G401.6 (cell line): ENCODE measurements around the gene TTC22.

ENCODE experiments used
- FAIRE-seq: peaks from 2 replicates; lab custom pipeline; 2012; peaks lifted over from hg19 to GRCh38; lab: Jason Lieb, UNC

TTC22 gene

DNA sequence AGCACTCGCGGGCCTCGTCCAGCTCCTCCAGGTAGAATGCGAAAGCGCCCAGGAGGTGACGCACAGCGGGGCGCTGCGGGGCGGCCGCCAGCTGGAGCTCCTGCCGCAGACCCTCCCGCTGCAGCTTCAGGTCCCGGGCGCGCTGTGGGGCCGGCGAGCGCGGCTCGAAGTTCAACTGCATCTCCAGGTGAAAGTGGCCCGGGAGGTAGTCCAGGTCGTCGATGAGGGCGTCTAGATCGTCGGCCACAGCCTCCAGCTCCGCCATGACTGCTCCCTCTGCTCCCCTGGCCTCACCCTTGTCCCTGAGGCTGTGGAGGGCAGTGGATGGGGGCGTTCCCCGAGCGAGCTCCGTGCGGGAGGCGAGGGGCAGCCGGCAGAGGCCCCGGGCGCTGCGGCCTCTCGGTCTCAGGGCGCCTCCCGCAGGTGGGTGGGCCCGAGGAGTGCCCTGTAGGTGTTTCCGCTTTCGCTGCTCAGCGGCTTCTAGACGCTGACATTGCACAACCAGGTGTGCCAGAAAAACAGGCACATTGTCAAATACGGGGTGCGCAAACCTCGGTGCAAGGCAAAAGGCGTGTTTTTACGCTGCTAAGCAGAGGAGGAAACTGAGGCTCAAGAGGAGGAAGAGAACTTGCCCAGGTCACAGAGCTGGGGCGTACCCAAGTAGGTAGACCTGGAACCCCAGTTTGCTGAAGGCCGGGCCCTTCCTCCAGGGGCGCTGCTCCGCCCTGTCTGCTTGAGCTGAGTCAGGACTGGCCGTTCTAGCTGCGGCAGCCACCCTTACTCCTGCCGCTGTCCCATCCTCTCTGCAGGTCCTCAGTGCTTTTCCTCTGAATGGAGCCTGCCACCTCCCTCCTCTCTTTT is at the start of gene TTC22:
Gene TTC22 (minus strand): TSS at position 425 of the 861 bp plus-strand sequence. CDS start 160 bp downstream, at position 265.
- no peak for FAIRE-seq

DNA sequence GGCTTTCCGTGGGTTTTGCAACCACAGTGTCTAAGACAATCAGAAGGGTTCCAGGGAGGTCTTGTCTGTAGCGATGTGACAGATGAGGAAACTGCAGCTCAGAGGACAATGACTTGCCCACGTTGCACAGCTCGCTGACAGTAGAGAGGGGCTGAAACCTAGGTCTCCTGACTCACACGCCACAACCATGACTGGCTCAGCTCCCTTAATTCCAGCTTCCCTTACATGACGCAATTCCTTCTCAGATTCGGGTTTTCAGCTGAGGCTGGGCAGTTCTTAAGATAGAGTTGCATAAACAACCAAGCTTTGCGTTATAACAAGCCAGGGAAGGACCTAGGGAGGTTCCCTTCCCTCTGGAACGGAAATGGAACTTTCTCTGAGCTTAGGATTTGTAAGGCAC is 49.6 kb upstream of the TTC22 start:
- no peak for FAIRE-seq

DNA sequence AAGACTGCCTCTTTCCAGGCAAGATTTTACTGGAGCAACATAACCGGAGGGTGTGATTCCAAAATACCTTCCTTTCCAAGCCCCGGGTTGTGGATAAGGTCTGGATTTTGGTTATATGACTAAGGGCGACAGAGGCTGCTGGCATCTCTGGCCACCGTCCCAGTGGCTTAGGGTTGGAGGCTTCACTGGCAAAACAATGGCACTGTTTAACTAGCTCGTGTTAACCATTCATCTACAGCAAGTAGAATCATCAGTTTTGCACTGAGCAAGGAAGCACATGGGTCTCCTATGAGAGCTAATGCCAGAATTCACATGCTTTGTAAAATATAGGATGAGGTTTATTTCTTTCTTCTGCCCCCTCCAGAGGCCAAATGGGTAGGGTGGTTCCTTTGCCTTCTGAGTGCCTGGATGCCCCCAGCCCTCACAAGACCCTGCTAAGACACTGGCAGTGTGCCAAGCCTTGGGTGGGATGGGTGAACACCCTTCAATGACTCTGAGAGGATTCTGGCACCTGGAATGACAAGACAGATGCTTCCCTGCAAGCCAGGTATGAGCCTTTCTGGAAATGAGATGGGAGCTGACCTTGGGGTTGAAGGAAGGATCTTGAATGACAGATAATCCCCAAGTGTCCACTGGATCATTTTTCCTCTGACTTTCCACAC is 49.1 kb upstream of the TTC22 start:
- no peak for FAIRE-seq

DNA sequence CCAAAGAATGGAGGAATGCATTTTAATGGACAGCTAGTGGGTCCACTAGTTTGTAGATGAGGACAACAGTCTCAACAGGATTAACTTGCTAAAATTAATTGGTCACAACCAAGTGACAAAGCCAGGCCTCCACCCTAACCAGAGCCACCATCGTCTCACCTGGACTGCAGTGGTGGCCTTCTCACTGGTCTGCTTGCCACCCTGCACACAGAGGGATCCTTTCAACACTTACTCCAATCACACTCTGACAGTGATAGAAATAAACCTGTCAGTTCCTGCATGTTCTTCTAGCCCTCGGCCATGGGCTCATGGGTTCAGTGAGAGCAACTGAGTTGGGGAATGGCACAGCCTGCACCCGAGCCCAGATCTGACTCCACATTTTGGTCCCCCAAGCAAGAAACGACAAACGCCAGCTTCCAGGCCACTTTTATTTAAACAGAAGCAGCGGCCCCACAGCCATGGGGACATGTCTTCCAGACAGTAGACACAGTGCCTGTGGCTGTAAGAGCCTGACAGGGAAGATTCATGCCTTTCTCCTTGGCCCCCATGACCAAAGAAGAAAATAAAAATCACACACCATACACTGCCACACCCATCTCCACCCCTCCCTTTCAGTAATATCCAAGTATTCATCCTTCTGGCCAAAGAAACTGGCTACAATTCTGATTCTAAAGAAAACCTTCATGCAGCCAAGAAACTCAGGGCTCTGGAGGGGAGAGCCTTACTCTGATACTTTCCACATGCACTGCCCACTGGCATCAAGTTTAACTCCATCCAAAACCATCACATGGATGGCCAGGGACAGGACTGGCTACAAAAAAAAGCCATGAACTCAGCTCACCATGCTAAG is 48.3 kb upstream of the TTC22 start:
- FAIRE-seq, result no peak

DNA sequence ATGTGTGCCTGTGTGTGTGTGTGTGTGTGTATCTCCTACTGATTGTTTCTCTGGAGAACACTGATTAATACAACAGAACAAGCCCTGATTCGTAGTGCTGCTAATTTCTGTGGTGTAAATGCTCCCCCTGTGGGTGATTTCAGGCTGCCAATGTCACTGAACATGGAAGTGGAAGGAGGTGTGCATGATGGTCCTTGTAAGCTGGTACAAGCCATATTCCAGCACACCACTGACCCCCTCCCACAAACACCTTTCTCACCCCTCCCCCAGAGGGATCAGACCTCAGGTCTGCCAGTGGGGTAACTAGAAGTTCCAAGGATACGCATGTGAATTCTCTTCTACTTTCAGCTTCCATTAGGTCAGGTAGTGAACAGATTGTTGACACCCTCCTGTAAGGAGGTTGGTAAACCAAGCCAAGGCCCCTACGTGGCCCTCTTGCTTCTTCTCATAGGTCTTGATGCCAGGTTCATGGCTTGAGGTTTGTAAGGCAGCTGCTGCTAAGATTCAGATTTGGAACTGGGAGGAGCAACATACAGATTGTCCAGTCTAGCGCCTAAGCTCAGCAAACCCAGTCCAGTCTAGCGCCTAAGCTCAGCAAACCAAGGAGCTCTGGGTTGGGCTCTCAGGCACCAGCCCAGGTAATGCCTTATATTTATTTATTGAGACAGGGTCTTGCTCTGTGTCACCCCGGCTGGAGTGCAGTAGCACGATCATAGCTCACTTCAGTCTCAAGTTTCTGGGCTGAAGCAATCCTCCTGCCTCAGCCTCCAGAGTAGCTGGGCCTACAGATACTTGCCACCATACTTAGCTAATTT is 47.2 kb upstream of the TTC22 start:
- FAIRE-seq, result no peak

DNA sequence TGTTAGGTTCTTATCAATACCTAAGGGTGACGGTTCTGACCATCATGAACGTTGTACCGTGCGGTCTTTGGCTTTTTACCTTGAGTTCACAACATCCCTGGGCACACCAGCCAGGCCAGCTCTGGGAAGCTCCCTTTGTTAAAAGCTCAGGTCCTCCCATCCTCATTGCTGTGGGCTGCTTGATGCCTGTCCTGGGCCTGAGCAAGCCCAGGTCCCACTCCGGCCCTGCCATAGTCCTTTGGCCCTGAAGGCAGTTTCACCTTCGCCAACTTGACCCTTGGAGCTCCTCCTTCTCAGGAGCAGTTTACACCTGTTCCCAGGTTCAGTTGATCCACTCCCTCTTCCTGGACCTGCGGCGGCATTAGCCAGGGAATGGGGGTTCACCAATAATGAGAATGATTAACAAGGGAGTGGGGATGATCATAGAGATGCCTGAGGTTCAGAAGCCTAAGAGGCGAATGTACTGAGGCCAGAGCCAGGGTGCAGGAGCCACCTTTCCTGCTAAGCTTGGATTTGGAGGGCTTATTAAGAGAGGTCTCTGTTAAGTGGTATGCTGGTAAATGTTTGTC is 45.7 kb upstream of the TTC22 start:
- no peak for FAIRE-seq

DNA sequence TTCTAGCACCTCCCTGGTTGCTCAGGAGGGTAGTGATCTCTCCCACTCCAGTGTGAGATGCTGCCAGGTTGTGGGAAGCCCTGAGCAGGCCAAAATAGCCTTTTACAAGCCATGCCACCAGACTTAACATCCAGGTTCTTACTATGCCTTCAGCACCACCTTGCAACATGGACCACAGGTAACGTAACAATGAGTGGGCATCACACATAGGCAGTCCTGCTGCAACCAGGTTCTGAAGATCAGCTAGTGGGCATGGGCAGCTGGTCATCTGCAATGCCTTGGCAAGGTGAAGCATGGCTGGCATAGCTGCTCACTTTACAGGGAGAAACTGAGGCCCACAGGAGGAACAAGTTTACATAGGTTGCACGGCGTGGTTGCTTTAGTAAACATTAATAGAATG is 45.2 kb upstream of the TTC22 start:
- no peak for FAIRE-seq

DNA sequence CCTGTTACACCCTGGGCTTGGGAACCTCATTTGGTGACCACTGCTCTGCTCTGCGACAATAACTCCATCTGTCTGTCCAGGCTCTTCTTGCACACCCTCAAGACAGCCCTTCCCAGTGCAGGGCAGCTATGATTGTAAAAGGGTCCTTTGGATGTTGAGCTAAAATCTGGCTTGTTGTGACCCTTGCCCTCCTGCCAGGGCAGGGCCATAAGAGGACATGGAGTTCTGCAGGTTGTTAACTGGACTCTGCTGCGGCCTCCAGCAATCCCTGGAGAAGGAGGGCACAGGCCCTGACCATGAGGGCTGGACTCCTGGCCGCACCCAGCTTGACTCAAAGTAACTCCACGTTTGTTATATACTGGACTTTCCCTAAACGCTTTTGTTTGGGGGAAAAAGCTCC is 44.6 kb upstream of the TTC22 start:
- FAIRE-seq, result no peak

DNA sequence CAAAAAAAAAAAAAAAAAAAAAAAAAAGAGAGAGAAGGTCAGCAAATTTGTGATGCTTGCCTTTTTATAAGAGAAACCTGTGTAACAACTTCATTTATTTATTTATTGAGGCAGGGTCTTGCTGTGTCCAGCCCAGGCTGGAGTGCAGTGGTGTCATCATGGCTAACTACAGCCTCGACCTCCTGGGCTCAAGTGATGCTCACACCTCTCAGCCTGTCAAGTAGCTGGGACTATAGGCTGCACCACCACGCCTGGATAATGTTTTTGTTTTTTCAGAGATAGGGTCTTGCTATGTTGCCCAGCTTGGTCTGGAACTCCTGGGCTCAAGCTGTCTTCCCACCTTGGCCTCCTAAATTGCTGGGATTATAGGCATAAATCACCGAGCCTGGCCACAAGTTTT is 43.4 kb upstream of the TTC22 start:
- FAIRE-seq, result no peak

DNA sequence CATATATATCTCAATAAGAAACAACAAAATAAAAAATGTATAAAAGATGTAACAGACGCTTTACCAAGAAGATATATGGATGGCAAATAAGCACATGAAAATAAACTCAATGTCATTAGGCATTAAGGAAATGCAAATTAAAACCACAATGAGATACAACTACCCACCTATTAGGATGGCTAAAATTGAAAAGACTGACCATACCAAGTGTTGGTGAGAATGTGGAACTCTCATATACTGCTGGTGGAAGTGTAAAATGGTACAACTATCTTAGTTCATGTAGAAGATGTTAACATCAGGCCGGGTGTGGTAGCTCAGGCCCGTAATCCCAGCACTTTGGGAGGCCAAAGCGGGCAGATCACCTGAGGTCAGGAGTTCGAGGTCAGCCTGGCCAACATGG is 42.3 kb upstream of the TTC22 start:
- no peak for FAIRE-seq

DNA sequence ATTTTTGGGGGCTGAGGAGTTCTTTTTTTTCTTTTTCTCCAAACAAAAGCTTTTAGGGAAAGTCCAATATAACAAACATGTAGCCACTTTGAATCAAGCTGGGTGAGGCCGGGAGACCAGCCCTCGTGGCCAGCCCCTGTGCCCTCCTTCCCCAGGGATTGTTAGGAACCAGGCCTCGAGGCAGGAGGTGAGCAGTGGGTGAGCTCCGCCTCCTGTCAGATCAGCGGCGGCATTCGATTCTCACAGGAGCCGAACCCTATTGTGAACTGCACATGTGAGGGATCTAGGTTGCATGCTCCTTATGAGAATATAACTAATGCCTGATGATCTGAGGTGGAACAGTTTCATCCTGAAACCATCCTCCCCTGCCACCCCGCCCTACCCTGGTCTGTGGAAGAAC is 41.8 kb upstream of the TTC22 start:
- no peak for FAIRE-seq

DNA sequence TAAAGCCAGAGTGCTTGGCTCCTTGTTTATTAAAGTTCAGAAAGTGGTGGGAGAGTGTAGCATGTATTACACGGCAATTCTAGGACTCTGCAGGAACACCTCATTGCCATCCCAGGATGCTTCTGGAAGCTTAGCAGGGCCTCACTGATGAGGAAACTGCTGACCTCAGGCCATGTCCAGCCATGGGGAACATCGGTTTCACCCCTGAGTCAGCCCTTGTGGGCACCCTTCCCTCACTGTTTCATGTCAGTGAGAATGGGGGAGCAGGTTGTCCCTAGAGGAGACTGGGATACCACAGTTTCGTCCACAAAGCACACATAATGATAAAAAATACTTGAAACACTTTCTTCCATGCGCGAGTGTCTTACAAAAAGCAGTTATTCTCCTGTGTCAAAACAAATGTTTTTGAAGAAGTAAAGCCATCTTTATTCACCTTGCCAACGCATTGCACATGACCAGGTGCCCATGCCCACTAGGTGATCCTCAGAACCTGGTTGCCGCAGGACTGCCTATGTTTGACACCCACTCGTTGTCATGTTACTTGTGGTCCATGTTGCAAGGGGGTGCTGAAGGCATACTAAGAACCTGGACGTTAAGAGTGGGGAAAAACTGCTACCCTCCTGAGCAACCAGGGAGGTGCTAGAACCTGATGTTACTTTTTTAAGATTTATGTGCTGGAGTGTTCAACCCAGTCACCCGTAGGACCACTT is 41.2 kb upstream of the TTC22 start:
- no peak for FAIRE-seq

DNA sequence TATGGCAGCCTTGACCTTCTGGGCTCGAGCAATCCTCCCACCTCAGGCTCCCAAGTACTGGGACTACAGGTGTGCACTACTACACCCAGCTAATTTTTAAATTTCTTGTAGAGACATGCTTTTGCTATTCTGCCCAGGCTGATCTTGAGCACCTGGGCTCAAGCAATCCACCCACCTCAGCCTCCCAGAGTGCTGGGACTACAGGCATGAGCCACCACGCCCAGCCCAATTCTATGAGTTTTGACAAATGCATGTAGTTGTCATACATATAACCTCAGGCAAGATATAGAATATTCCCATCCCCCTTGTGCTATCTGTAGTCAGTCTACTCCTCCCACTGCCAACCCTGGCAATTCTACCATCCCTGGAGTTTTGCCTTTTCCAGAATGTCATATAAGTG is 38.7 kb upstream of the TTC22 start:
- FAIRE-seq, result no peak

DNA sequence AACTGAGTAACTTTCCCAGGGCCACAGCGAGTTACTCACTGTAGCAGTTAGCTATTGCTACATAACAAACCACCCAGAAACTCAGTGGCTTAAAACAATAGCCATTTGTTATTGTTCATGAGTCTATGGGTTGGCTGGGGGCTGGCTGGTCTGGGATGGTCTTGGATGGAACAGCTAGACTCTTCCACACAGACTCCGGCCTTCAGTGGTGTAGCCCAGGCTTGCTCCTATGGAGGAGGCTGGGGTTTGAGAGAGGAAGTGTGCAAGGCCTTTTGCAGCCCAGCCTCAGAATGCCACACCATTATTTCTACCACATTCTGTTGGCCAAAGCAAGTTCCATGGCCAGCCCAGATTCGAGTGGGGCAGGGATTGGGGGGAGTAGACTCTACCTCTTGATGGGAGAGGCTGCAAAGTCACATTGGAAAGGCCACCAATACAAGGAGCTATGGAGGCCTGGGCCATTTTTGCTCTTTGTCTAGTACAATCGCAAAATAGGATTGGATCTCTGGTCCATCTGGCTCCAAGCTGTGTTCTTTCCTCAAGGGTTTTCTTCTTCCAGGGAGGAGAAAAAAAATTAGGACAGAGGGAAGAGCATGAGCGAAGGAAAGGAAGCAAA is 37.5 kb upstream of the TTC22 start:
- no peak for FAIRE-seq

DNA sequence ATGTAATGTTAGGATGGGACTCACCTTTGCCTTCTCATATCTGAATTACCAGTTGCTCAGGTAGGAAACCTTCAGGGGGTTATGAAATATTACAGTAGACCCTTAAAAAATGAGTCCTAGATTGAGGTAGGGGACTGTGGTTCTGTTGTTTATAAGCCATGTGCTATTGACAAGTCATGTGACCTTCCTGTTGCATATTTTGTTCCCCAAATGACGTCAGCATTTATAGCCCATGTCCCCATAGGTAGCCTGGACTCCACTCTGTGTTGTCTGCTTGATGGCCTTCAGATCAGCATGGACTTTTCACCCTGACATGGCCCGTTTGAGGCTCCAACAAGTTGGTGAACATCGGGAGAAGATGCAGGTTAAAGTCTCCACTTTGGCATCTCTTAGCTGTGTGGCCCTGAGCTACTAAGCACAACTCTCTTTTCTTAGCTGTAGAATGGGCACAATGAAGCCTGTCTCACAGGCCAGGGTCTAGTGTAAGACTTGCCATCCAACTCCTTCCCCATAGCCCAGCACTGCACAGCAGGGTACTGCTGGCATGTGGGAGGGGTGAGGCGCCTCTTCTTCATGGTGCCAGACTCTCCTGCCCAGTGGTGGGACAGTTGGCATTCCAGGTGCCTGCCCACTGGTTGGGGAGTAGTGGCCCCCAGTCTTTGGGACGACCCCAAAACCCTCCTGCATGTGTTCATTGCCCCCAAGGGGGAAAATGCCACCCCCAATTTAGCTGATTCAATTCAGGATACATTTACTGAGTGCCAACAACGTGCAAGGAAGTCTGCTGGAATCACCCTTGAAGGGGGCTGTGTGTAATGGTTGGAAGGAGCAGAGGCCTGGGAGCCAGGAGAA is 36.1 kb upstream of the TTC22 start:
- no peak for FAIRE-seq

DNA sequence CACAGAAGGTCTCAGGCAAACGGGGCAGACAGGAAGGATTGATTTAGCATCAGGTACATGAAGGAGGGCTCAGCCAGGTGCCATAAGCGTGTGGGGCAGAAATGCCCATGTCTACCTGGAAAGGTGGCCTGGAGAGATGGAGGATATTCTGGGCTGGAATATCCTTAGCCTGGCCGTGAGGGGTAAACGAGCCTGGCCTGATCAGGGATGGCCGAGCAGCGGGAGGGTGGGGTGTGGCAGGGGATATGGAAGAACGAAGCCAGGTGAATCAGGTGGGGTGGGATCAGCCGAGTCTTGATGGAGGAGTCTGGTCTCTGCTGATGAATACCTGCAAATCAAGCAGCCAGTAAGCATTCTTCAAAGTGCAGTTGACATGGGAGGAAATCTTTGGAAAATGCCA is 35.5 kb upstream of the TTC22 start:
- no peak for FAIRE-seq

DNA sequence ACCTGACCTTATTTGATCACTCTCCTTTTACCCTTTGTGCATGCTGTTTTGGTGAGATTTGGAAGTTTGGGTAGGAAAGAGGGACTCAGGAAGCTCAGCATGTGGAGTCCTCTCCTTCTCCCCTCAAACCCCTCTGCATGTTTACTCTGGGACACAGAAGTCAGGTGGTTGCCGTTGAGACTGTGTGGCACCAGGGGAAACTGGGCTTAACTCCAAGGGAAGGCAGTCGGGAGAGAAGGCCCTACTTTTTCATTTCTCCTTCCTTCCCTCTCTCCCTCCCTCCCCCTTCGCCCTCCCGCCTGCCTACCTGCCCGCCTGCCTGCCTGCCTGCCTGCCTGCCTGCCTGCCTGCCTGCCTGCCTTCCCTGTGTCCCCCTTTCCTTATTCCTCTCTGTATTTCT is 34.8 kb upstream of the TTC22 start:
- no peak for FAIRE-seq

DNA sequence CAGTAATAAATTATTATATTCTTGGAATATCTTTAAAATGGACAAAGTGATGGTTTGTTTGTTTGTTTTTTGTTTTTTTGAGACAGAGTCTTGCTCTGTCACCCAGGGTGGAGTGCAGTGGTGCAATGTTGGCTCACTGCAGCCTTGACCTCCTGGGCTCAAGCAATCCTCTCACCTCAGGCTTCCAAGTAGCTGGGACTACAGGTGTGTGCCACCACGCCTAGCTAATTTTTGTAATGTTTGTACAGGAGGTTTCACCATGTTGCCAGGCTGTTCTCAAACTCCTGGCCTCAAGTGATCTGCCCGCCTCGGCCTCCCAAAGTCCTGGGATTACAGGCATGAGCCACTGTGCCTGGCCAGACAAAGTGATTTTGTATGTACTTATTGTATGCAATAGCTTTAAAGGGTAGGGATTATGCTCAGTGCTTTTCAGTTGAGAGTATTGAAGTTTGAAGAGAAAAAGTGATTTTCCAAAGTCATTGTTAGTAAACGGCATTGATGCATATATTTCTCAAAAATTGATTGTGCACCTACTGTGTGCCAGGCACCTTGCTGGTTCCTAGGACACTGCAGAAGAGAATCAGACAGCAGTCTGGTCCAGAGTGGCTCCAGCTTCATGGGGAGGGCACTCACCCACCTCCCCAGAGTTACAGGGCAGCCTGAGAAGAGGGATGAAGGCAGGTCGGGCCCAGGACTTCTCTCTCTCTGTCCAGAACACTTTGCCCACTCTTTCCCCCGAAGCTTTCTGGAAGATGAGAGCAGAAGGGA is 34.2 kb upstream of the TTC22 start:
- FAIRE-seq, result no peak

DNA sequence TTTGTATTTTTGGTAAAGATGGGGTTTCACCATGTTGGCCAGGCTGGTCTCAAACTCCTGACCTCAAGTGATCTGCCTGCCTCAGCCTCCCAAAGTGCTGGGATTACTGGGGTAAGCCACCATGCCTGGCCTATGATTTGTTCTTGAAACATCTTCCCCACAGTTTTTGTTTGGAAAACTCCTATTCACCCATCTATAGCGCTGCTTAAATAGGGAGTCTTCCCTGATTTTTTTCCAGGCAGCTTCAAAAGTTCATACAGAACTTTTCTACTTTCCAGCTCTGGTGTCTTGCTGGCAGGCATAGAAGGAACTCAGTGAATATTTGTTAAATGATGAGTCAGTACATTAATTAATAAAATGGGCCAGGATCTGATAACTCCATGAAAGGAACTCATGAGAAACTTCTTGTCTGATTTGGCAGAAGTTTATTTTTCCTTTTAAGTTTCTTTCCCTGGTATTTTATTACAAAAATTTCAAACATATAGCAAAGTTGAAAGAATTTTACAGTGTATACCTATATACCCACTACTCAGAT is 33.0 kb upstream of the TTC22 start:
- FAIRE-seq, result no peak
